ENCODE results near the gene NUP210.

GRCh38 chr3:13339833-13340232, 80.3 kb downstream of the NUP210 start:
- TF ChIP-seq HINFP (CRISPR knock-in tag; IDR thresholded peaks at IDR 0.05; ENCODE audit: low read depth) (no peak), TP53 (CRISPR knock-in tag; conservative IDR thresholded peaks at IDR 0.05) (no peak), ZNF329 (CRISPR knock-in tag; IDR thresholded peaks at IDR 0.05; ENCODE audit: low read depth) (no peak), ETS1 (CRISPR knock-in tag; IDR thresholded peaks at IDR 0.05) (no peak), SRF (IDR thresholded peaks at IDR 0.05; ENCODE audit: low read depth, low read length) (no peak), ESRRA (CRISPR knock-in tag; IDR thresholded peaks at IDR 0.05; ENCODE audit: low read depth) (no peak), ZBTB10 (CRISPR knock-in tag; IDR thresholded peaks at IDR 0.05; ENCODE audit: borderline replicate concordance) (no peak)

Data from HepG2 (cell line).